ENCODE data around the gene NCKIPSD.

- no peak for TF ChIP-seq CTCF (IDR thresholded peaks at IDR 0.05 in 4 of 5, conservative IDR thresholded peaks at IDR 0.05 in 1 of 5)
- TF ChIP-seq POLR2A (IDR thresholded peaks at IDR 0.05) = no peak
Observed at GRCh38 chr3:48688032-48688736, 2.5 kb upstream of the NCKIPSD start.
